CD14-positive monocyte (primary cell): ENCODE measurements around the gene NUAK1. TPM values are rescaled to one million over a fixed set of nuclear protein-coding genes. Genes with fewer than 3 reads are reported as not detected.

Experiments
- DNase-seq, 3 donors: peaks; one replicate each; pipeline ENCODE4 v3.0.0-alpha.2; 2011 to 2022
- H2AFZ ChIP-seq: 2 replicates; pipeline ENCODE4 v1.6.0; 2012; ENCODE audit warnings: mild to moderate bottlenecking, low read depth, low read length, inconsistent platforms; ENCODE audit not compliant: insufficient read depth, poor library complexity, severe bottlenecking
- H3K27ac ChIP-seq, 2 donors: 1 replicate in 1 of 2; 2 replicates in 1 of 2; pipeline ENCODE4 v1.5.1; 2012 to 2013; ENCODE audit warnings: low read length in 2 of 2, control low read depth in 1 of 2, inconsistent platforms in 1 of 2, low read depth in 1 of 2, mild to moderate bottlenecking in 1 of 2
- H3K27me3 ChIP-seq, 2 donors: one replicate each; pipeline versions ENCODE4 v1.6.0 to v1.6.1; 2011 to 2013; ENCODE audit warnings: low read length in 2 of 2; ENCODE audit not compliant: control insufficient read depth in 2 of 2, insufficient read depth in 2 of 2
- H3K36me3 ChIP-seq, 2 donors: replicated peaks in 1 of 2; 1 replicate in 1 of 2; 2 replicates in 1 of 2; pipeline versions ENCODE4 v1.5.1 to v1.6.1; 2012 to 2013; ENCODE audit warnings: low read length in 2 of 2, control low read depth in 1 of 2, inconsistent platforms in 1 of 2, mild to moderate bottlenecking in 1 of 2; ENCODE audit not compliant: insufficient read depth in 2 of 2, control insufficient read depth in 1 of 2
- H3K4me1 ChIP-seq, 2 donors: 1 replicate in 1 of 2; 2 replicates in 1 of 2; pipeline versions ENCODE4 v1.5.1 to v1.6.1; 2012 to 2013; ENCODE audit warnings: low read length in 2 of 2, control low read depth in 1 of 2, inconsistent platforms in 1 of 2, mild to moderate bottlenecking in 1 of 2, moderate library complexity in 1 of 2; ENCODE audit not compliant: insufficient read depth in 2 of 2, control insufficient read depth in 1 of 2
- H3K4me2 ChIP-seq: replicated peaks from 2 replicates; pipeline ENCODE3; 2012; ENCODE audit warnings: low read length, moderate library complexity, mild to moderate bottlenecking; ENCODE audit not compliant: poor library complexity, severe bottlenecking; ENCODE audit errors: extremely low read depth
- H3K4me3 ChIP-seq, 3 experiments: fragments of 200-600 bp in 1 of 3; sonication (generic) in 1 of 3; replicated peaks in 1 of 3; 1 replicate in 2 of 3; 2 replicates in 1 of 3; pipeline ENCODE4 v1.5.1; 2011 to 2013; ENCODE audit warnings: low read length in 3 of 3, mild to moderate bottlenecking in 3 of 3, control low read depth in 2 of 3, low read depth in 2 of 3, inconsistent platforms in 1 of 3, moderate library complexity in 1 of 3
- H3K79me2 ChIP-seq: 2 replicates; pipeline ENCODE4 v1.6.0; 2012; ENCODE audit warnings: mild to moderate bottlenecking, control low read depth, inconsistent platforms, low read length, moderate library complexity; ENCODE audit not compliant: insufficient read depth
- H3K9ac ChIP-seq: 2 replicates; pipeline ENCODE4 v1.6.0; 2017; ENCODE audit warnings: low read length, mild to moderate bottlenecking; ENCODE audit not compliant: insufficient read depth, poor library complexity, severe bottlenecking
- H3K9me3 ChIP-seq, 2 donors: replicated peaks in 1 of 2; 1 replicate in 1 of 2; 2 replicates in 1 of 2; pipeline versions ENCODE4 v1.5.1 to v1.6.1; 2012 to 2013; ENCODE audit warnings: low read length in 2 of 2, control low read depth in 1 of 2; ENCODE audit not compliant: control insufficient read depth in 1 of 2, insufficient read depth in 1 of 2
- H4K20me1 ChIP-seq: 2 replicates; pipeline ENCODE4 v1.6.0; 2012; ENCODE audit warnings: mild to moderate bottlenecking, low read length, control low read depth, moderate library complexity; ENCODE audit not compliant: insufficient read depth
- H3K27ac Mint-ChIP-seq, 7 donors: one replicate each; pipeline ENCODE4 v1.8.0; 2020; ENCODE audit warnings: mild to moderate bottlenecking in 7 of 7, mixed read lengths in 7 of 7, moderate library complexity in 6 of 7, inconsistent platforms in 2 of 7
- H3K27me3 Mint-ChIP-seq, 3 donors: one replicate each; pipeline ENCODE4 v1.8.0; 2021 to 2022; ENCODE audit warnings: low read depth in 3 of 3, mild to moderate bottlenecking in 3 of 3, mixed read lengths in 3 of 3, moderate library complexity in 3 of 3, inconsistent platforms in 1 of 3
- H3K36me3 Mint-ChIP-seq, 2 donors: one replicate each; pipeline ENCODE4 v1.8.0; 2020; ENCODE audit warnings: mixed read lengths in 2 of 2, inconsistent platforms in 1 of 2, mild to moderate bottlenecking in 1 of 2
- H3K4me1 Mint-ChIP-seq: one replicate; pipeline ENCODE4 v1.8.0; 2020; ENCODE audit warnings: mild to moderate bottlenecking, mixed read lengths
- H3K4me3 Mint-ChIP-seq, 2 donors: one replicate each; pipeline ENCODE4 v1.8.0; 2020; ENCODE audit warnings: mild to moderate bottlenecking in 2 of 2, mixed read lengths in 2 of 2, moderate library complexity in 1 of 2
- H3K9me3 Mint-ChIP-seq, 7 donors: one replicate each; pipeline ENCODE4 v1.8.0; 2020 to 2022; ENCODE audit warnings: mixed read lengths in 7 of 7, mild to moderate bottlenecking in 6 of 7, moderate library complexity in 6 of 7, inconsistent platforms in 2 of 7
- CTCF ChIP-seq: fragments of 200-600 bp; IDR thresholded peaks from one replicate; pipeline ENCODE4 v1.8.0; 2022; ENCODE audit warnings: antibody characterized with exemption, mild to moderate bottlenecking
- WGBS: methylation state at CpG from one replicate; pipeline ENCODE4 v1.1.5; 2013; ENCODE audit warnings: missing lambda C conversion rate; ENCODE audit not compliant: insufficient coverage; 5-methylcytosine and 5-hydroxymethylcytosine counted together
- intact Hi-C, 2 donors: fragments of 100-400 bp; cut with micrococcal nuclease; formaldehyde crosslinking; loops; one replicate each; pipeline versions ENCODE4 v1.15.0 to v1.15.1; 2023
- polyA plus RNA-seq, 3 donors: library from polyadenylated mRNA; depleted of rRNA in 1 of 3; unstranded in 2 of 3; stranded (reverse) in 1 of 3; fragments of 300-500 nt in 2 of 3; fragments of >200 nt in 1 of 3; fragmentation: Illumina TruSeq in 2 of 3; gene quantifications; 1 replicate in 2 of 3; 2 replicates in 1 of 3; pipeline ENCODE4 v1.2.3, GENCODE V29; 2012 to 2021

Gene NUAK1
- polyA plus RNA-seq, 3 donors: not detected

- no peak overlapping the region for H3K27ac ChIP-seq
- H3K4me3 ChIP-seq: no peak overlapping the region
- peaks cover 0 to 4% of the 10 kb centered on the region in 2 donors for H3K9me3 ChIP-seq
- Mint-ChIP-seq H3K36me3 (no peaks in the 10 kb centered on the region), H3K9me3 (peaks cover 0 to 7% (median 2%) of the 10 kb centered on the region in 7 donors), H3K27me3 (peaks cover 3 to 5% (median 3%) of the 10 kb centered on the region in 3 donors), H3K4me1 (no peaks in the 10 kb centered on the region), H3K4me3 (no peak overlapping the region), H3K27ac (no peak overlapping the region)
- no peaks in the 10 kb centered on the region for H3K36me3 ChIP-seq
- no peak overlapping the region for H3K4me2 ChIP-seq
- no peak for TF ChIP-seq CTCF
- H3K9ac ChIP-seq: no peak overlapping the region
- WGBS: 89% methylated on average over 2 of the region's 4 CpGs
- H2AFZ ChIP-seq: no peak overlapping the region
- no peaks in the 10 kb centered on the region for H3K27me3 ChIP-seq
- DNase-seq: no peak
- no peaks in the 10 kb centered on the region for H3K4me1 ChIP-seq
- H4K20me1 ChIP-seq: no peaks in the 10 kb centered on the region
- intact Hi-C loops: no loop called here
- H3K79me2 ChIP-seq: no peaks in the 10 kb centered on the region
Measured at GRCh38 chr12:106045251-106045674, 93.5 kb downstream of the NUAK1 start.

- Histone ChIP-seq H3K79me2 (no peaks in the 10 kb centered on the region), H3K36me3 (no peaks in the 10 kb centered on the region), H3K9ac (no peak overlapping the region), H3K27ac (no peak overlapping the region), H3K9me3 (peaks cover 4 to 8% of the 10 kb centered on the region in 2 donors), H2AFZ (no peak overlapping the region), H3K4me2 (no peak overlapping the region), H3K4me3 (no peak overlapping the region), H3K27me3 (no peaks in the 10 kb centered on the region), H3K4me1 (no peaks in the 10 kb centered on the region), H4K20me1 (no peaks in the 10 kb centered on the region)
- Mint-ChIP-seq H3K4me3 (no peak overlapping the region), H3K4me1 (no peaks in the 10 kb centered on the region), H3K9me3 (peaks cover 0 to 12% (median 2%) of the 10 kb centered on the region in 7 donors), H3K27ac (no peak overlapping the region), H3K27me3 (peaks cover 2 to 5% (median 3%) of the 10 kb centered on the region in 3 donors), H3K36me3 (no peaks in the 10 kb centered on the region)
- intact Hi-C loops: no loop called here
- DNase-seq: no peak
- no peak for TF ChIP-seq CTCF
- no CpG with 5 or more reads among the region's 2 CpGs for WGBS
Measured at GRCh38 chr12:106044773-106045172, 94.0 kb downstream of the NUAK1 start.
